ENCODE results near the gene TAL1.

GRCh38 chr1:47208374-47208850 lies 23.6 kb downstream of the TAL1 start:
- TF ChIP-seq CTCF (IDR thresholded peaks at IDR 0.05; ENCODE audit: low read depth, low read length) (no peak), POLR2A (IDR thresholded peaks at IDR 0.05; ENCODE audit: extremely low read depth, insufficient read length) (no peak)
- TF ChIP-seq, protein P1, sequence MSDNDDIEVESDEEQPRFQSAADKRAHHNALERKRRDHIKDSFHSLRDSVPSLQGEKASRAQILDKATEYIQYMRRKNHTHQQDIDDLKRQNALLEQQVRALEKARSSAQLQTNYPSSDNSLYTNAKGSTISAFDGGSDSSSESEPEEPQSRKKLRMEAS (IDR thresholded peaks at IDR 0.05; ENCODE audit: low read depth, low read length): no peak
